Suprapubic skin (tissue), 4 donors: Measurements from ENCODE around the gene IL17C. TPM values are rescaled to one million over a fixed set of nuclear protein-coding genes. Genes with fewer than 3 reads are reported as not detected.
"Not testable (repeated sequence)": the region's sequence is repeated elsewhere in the genome, so short reads cannot be mapped to it uniquely, and the experiment has no call there.

Source experiments
- DNase-seq, 2 donors: peaks; one replicate each; pipeline ENCODE4 v3.0.0-alpha.2; 2019; ENCODE audit warnings: low spot score in 2 of 2
- H3K27ac ChIP-seq: fragments of 200-600 bp; sonication (generic); one replicate; pipeline ENCODE4 v1.5.1; 2019
- H3K27me3 ChIP-seq: fragments of 200-600 bp; sonication (generic); one replicate; pipeline ENCODE4 v1.5.1; 2019
- H3K36me3 ChIP-seq: fragments of 200-600 bp; sonication (generic); one replicate; pipeline ENCODE4 v1.5.1; 2019
- H3K4me1 ChIP-seq: fragments of 200-600 bp; sonication (generic); one replicate; pipeline ENCODE4 v1.5.1; 2019
- H3K4me3 ChIP-seq: fragments of 200-600 bp; sonication (generic); one replicate; pipeline ENCODE4 v1.5.1; 2019; ENCODE audit warnings: mild to moderate bottlenecking
- H3K9me3 ChIP-seq: fragments of 200-600 bp; sonication (generic); one replicate; pipeline ENCODE4 v1.5.1; 2019
- EP300 ChIP-seq: sonication (generic); formaldehyde crosslinking; IDR thresholded peaks from one replicate; pipeline ENCODE4 v1.6.1; 2017; ENCODE audit warnings: antibody characterized with exemption
- POLR2A ChIP-seq, 2 donors: fragments of 450-650 bp; IDR thresholded peaks; one replicate each; pipeline ENCODE4 v1.6.1; 2017; ENCODE audit warnings: antibody characterized with exemption in 2 of 2, mild to moderate bottlenecking in 2 of 2, moderate library complexity in 2 of 2
- POLR2AphosphoS5 ChIP-seq, 3 donors: sonication (generic); formaldehyde crosslinking; IDR thresholded peaks; one replicate each; pipeline ENCODE4 v1.6.1; 2017; ENCODE audit warnings: antibody characterized with exemption in 3 of 3
- WGBS: methylation state at CpG from one replicate; pipeline ENCODE4 v1.1.5; 2018; 5-methylcytosine and 5-hydroxymethylcytosine counted together
- total RNA-seq, 4 donors: library from RNA; depleted of rRNA; stranded (reverse); fragments of >200 nt; gene quantifications; one replicate each; pipeline ENCODE4 v1.1.0, GENCODE V29; 2016
- TF ChIP-seq, protein P1 (sequence below), 2 donors: fragments of 200-600 bp in 1 of 2; fragments of 450-650 bp in 1 of 2; sonication (generic) in 1 of 2; IDR thresholded peaks; one replicate each; pipeline ENCODE4 v1.5.1; 2016 to 2019; ENCODE audit warnings: antibody characterized with exemption in 2 of 2, mild to moderate bottlenecking in 1 of 2, moderate library complexity in 1 of 2

Gene IL17C
- total RNA-seq, 4 donors from 2014 or later = not detected

DNA sequence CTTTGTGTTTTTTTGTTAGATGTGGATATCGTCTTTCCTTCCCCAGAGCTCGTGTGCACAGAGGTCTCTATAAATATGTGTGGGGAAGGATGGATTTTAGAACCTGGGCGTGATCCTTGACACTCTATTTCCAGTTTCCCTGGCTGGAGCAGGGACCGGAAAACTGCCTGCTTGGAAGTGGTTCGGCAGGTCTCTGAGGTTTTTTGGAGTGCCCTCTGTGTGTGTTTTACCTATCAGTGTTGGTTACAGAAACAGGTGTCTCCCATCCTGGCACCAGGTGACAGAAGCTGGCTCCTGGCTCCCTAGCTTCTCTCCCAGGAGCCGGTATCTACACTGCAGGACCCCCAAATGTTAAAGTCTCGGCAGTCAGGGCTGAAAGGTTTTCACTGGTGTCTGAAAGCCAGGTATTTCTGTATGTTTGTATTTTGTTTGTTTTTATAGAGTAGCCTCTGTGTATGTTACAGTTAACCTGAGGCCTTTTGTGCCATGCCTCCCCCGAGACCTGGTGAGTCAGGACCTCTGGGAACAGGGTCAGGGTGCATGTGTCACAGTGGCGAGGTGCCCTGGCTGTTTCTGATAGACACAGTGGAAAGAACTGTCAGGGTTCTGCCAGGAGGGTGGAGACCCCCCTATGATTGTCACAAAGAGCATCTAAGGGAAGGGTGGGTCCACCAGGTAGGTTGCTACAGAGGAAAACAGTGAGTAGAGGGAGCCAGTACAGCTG is 36.9 kb upstream of the IL17C start:
- Histone ChIP-seq H3K27ac (no peak overlapping the region), H3K9me3 (no peaks in the 10 kb centered on the region), H3K4me1 (peaks cover 20% of the 10 kb centered on the region), H3K36me3 (peaks cover 61% of the 10 kb centered on the region), H3K27me3 (no peaks in the 10 kb centered on the region), H3K4me3 (no peak overlapping the region)
- 77% methylated on average over 9 of the region's 9 CpGs for WGBS
- no peak for DNase-seq
- TF ChIP-seq, protein P1, sequence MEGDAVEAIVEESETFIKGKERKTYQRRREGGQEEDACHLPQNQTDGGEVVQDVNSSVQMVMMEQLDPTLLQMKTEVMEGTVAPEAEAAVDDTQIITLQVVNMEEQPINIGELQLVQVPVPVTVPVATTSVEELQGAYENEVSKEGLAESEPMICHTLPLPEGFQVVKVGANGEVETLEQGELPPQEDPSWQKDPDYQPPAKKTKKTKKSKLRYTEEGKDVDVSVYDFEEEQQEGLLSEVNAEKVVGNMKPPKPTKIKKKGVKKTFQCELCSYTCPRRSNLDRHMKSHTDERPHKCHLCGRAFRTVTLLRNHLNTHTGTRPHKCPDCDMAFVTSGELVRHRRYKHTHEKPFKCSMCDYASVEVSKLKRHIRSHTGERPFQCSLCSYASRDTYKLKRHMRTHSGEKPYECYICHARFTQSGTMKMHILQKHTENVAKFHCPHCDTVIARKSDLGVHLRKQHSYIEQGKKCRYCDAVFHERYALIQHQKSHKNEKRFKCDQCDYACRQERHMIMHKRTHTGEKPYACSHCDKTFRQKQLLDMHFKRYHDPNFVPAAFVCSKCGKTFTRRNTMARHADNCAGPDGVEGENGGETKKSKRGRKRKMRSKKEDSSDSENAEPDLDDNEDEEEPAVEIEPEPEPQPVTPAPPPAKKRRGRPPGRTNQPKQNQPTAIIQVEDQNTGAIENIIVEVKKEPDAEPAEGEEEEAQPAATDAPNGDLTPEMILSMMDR (IDR thresholded peaks at IDR 0.05) = no peak
- TF ChIP-seq POLR2A (IDR thresholded peaks at IDR 0.05) = no peak
- no peak for TF ChIP-seq POLR2AphosphoS5 (IDR thresholded peaks at IDR 0.05)
- TF ChIP-seq EP300 = no peak

DNA sequence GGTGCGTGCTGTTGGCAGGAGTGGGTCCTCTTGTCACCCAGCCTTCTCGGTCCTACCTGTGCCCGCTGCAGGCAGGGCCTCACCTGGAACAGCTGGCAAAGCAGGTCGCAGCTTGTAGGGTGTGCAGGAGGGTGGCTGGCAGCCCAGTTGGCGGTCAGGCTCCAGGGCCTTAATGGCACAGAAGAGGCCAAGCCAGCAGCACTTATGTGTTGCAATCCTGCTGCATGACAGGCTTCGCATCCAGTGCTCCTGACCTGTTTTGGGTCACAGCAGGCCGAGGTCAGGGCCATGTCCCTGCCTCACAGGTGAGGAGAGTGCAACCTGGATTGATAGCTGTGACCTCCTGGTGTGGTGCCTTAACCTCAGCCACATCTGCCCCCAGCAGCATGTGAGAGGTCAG is 36.3 kb upstream of the IL17C start:
- H3K27me3 ChIP-seq = no peaks in the 10 kb centered on the region
- peaks cover 67% of the 10 kb centered on the region for H3K36me3 ChIP-seq
- no peak for DNase-seq
- no peak overlapping the region for H3K27ac ChIP-seq
- H3K4me1 ChIP-seq = peaks cover 20% of the 10 kb centered on the region
- H3K9me3 ChIP-seq = no peaks in the 10 kb centered on the region
- H3K4me3 ChIP-seq = no peak overlapping the region
- TF ChIP-seq POLR2AphosphoS5 (IDR thresholded peaks at IDR 0.05) (no peak), EP300 (no peak)
- 58% methylated on average over 7 of the region's 7 CpGs for WGBS

DNA sequence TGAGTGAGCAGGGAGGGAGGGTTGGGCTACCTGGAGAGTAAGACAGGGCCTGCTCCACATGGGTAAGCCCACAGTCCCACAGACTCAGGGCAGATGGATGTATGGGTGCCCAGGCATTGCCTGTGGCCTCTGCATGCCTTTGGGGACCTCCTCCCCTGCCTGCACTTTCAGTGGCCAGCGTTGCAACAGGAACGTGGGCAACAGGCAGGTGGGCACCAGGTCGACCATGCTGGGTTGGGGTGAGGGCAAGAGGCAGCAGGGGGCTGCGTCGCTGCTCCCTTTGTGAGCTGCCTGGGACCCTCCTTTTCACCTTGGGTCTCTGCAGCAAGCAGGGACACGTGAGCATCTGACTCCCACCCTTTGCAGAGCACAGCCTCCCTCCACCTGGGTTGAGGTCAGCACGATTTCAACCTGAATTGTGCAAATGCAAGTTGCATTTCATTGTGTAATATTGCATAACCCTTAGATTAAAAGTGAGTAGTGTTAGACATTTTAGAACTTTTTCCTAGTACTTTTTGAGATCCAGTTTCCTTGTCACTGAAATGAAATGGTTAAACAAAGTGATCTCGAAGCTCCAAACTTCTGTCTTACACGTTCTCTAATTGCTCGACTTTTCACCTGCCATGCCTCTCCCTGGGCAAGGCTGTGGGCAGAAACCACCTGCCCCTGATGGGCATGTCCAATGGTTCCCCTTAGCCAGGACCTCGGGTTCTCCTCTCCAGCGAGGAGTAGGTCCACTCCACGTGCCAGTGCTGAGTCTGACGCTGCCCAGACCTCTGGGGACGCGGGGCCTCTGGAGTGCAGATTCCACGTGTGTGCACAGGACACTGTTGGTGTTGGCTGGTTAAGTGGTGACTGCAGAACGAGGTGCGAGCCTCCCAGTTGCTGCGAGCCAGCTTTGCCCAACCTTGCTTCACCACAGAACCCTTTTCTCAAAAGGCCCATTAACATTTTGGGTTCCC is 32.9 kb upstream of the IL17C start:
- Histone ChIP-seq H3K9me3 (no peaks in the 10 kb centered on the region), H3K4me3 (no peak overlapping the region), H3K27me3 (no peaks in the 10 kb centered on the region), H3K4me1 (peaks cover 15% of the 10 kb centered on the region), H3K36me3 (peaks cover 65% of the 10 kb centered on the region), H3K27ac (no peak overlapping the region)
- TF ChIP-seq POLR2AphosphoS5 (IDR thresholded peaks at IDR 0.05) = no peak
- TF ChIP-seq, protein P1 (IDR thresholded peaks at IDR 0.05) = no peak
- TF ChIP-seq POLR2A (IDR thresholded peaks at IDR 0.05) = no peak
- TF ChIP-seq EP300 = no peak
- no peak for DNase-seq
- WGBS = 76% methylated on average over 15 of the region's 20 CpGs

DNA sequence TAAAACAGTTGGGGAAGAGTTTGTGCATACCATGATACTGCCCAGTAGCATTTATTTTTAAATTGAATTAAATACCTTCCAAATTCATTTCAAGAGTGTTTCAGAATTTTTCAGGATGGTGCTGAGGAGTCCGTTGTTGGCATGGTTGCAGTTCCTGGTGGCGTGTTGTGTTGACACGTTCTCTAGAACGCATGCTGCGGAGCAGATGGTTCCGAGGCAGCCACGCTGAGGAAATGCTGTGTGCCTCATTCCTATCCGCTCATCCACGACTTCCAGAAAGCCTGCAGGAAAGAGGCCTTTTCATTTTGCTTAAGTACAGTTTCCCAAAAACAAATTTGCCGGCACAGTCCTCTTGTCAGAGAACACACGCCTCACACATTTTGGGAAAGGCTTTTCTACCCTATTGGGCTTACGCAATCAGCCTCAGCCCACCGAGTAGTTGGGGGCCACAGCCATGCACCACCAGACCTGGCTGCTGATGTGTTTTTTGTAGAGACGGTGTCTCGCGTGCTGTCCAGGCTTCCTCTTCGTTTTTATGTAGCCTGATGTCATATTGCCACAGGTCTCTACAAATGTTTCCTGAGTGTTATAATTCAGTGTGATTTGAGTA is 32.1 kb upstream of the IL17C start:
- no peak overlapping the region for H3K4me3 ChIP-seq
- no peak overlapping the region for H3K27ac ChIP-seq
- H3K27me3 ChIP-seq = no peaks in the 10 kb centered on the region
- 88% methylated on average over 17 of the region's 17 CpGs for WGBS
- H3K9me3 ChIP-seq = no peaks in the 10 kb centered on the region
- TF ChIP-seq EP300 (no peak), POLR2AphosphoS5 (IDR thresholded peaks at IDR 0.05) (no peak), POLR2A (IDR thresholded peaks at IDR 0.05) (no peak)
- TF ChIP-seq, protein P1 (IDR thresholded peaks at IDR 0.05) = no peak
- DNase-seq = no peak
- H3K36me3 ChIP-seq = peaks cover 67% of the 10 kb centered on the region
- H3K4me1 ChIP-seq = peaks cover 12% of the 10 kb centered on the region

DNA sequence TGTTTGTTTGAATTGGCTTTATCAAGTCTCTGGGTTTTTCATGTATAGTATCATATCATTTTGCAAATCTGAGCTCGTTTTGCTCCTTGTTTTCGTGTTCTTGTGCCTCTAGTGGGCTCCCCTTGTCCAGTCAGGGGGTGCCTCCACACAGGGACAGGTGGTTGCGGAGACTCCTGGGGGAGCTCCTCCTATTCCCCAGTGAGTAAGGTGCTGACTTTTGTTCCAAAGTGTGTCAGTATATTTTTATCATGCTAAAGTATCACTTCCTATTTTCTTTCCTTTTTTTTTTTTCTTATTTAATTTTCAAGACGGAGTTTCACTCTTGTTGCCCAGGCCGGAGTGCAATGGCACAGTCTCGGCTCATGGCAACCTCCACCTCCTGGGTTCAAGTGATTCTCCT is 30.3 kb upstream of the IL17C start:
- H3K27ac ChIP-seq = no peak overlapping the region
- TF ChIP-seq POLR2A (IDR thresholded peaks at IDR 0.05) (no peak), EP300 (no peak), POLR2AphosphoS5 (IDR thresholded peaks at IDR 0.05) (no peak)
- TF ChIP-seq, protein P1 (IDR thresholded peaks at IDR 0.05) = no peak
- no peaks in the 10 kb centered on the region for H3K9me3 ChIP-seq
- no peak overlapping the region for H3K4me3 ChIP-seq
- 96% methylated on average over 6 of the region's 6 CpGs for WGBS
- no peaks in the 10 kb centered on the region for H3K27me3 ChIP-seq
- no peaks in the 10 kb centered on the region for H3K4me1 ChIP-seq
- peaks cover 63% of the 10 kb centered on the region for H3K36me3 ChIP-seq
- no peak for DNase-seq

DNA sequence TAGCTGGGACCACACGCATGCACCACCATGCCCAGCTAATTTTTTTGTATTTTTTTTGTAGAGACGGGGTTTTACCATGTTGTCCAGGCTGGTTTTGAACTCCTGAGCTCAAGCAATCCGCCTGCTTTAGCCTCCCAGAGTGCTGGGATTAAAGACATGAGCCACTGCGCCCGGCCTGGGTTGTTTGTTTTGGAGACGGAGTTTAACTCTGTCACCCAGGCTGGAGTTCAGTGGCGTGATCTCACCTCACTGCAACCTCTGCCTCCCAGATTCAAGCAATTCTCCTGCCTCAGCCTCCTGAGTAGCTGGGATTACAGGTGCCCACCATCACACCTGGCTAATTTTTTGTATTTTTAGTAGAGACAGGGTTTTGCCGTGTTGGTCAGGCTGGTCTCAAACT is 28.9 kb upstream of the IL17C start:
- H3K27ac ChIP-seq, H3K9me3 ChIP-seq, H3K27me3 ChIP-seq, H3K4me3 ChIP-seq, DNase-seq, H3K4me1 ChIP-seq: not testable (repeated sequence)
- peaks cover 65% of the 10 kb centered on the region for H3K36me3 ChIP-seq
- WGBS = 97% methylated on average over 8 of the region's 8 CpGs
